IgD-negative memory B cell (primary cell): ENCODE measurements around the gene TOR4A. TPM values are rescaled to one million over a fixed set of nuclear protein-coding genes. Genes with fewer than 3 reads are reported as not detected.

ENCODE experiments used
- H3K27ac Mint-ChIP-seq, 3 donors: one replicate each; pipeline ENCODE4 v1.8.0; 2020 to 2022; ENCODE audit warnings: mild to moderate bottlenecking in 3 of 3, mixed read lengths in 3 of 3, moderate library complexity in 1 of 3
- H3K27me3 Mint-ChIP-seq: one replicate; pipeline ENCODE4 v1.8.0; 2021; ENCODE audit warnings: mixed read lengths
- H3K36me3 Mint-ChIP-seq: one replicate; pipeline ENCODE4 v1.8.0; 2020; ENCODE audit warnings: mild to moderate bottlenecking, mixed read lengths
- H3K4me1 Mint-ChIP-seq, 3 donors: one replicate each; pipeline ENCODE4 v1.8.0; 2020 to 2022; ENCODE audit warnings: mixed read lengths in 3 of 3, mild to moderate bottlenecking in 1 of 3
- H3K4me3 Mint-ChIP-seq, 4 donors: one replicate each; pipeline ENCODE4 v1.8.0; 2020 to 2022; ENCODE audit warnings: mild to moderate bottlenecking in 4 of 4, mixed read lengths in 4 of 4, moderate library complexity in 3 of 4
- H3K9me3 Mint-ChIP-seq, 3 donors: one replicate each; pipeline ENCODE4 v1.8.0; 2020 to 2021; ENCODE audit warnings: mixed read lengths in 3 of 3, mild to moderate bottlenecking in 1 of 3
- polyA plus RNA-seq: library from polyadenylated mRNA; unstranded; fragments of 300-500 nt; fragmentation: Illumina TruSeq; gene quantifications from one replicate; pipeline ENCODE4 v1.2.3, GENCODE V29; 2021

Gene TOR4A
- polyA plus RNA-seq, 1 donor from 2014 or later, result 8.9 TPM

- Mint-ChIP-seq H3K4me3 (peak overlapping the region in 2 of 4 donors; percentile 31 to 87), H3K36me3 (peaks cover 6% of the 10 kb centered on the region), H3K9me3 (no peaks in the 10 kb centered on the region), H3K27ac (peak overlapping the region; percentile 31 to 85 (median 65)), H3K4me1 (peaks cover 28 to 46% (median 43%) of the 10 kb centered on the region in 3 donors), H3K27me3 (no peaks in the 10 kb centered on the region)
Observed at GRCh38 chr9:137270929-137271695, 6.4 kb upstream of the TOR4A start.

- peaks cover 28 to 46% (median 46%) of the 10 kb centered on the region in 3 donors for H3K4me1 Mint-ChIP-seq
- H3K4me3 Mint-ChIP-seq, result peak overlapping the region in 1 of 4 donors; percentile 31
Observed at GRCh38 chr9:137271696-137272076, 5.8 kb upstream of the TOR4A start.

GRCh38 chr9:137272241-137273094, 5.1 kb upstream of the TOR4A start:
- no peaks in the 10 kb centered on the region for H3K9me3 Mint-ChIP-seq
- no peak overlapping the region for H3K4me3 Mint-ChIP-seq
- H3K4me1 Mint-ChIP-seq, result peaks cover 28 to 46% (median 44%) of the 10 kb centered on the region in 3 donors
- H3K27ac Mint-ChIP-seq, result peak overlapping the region in 1 of 3 donors; percentile 65
- no peaks in the 10 kb centered on the region for H3K27me3 Mint-ChIP-seq
- H3K36me3 Mint-ChIP-seq, result peaks cover 6% of the 10 kb centered on the region

More at GRCh38 chr9:137271696-137272076, 5.8 kb upstream of the TOR4A start:
- Mint-ChIP-seq H3K27ac (peak overlapping the region; percentile 31 to 85 (median 65)), H3K9me3 (no peaks in the 10 kb centered on the region), H3K36me3 (peaks cover 6% of the 10 kb centered on the region), H3K27me3 (no peaks in the 10 kb centered on the region)

GRCh38 chr9:137273095-137273490, 4.4 kb upstream of the TOR4A start:
- peak overlapping the region in 1 of 4 donors; percentile 84 for H3K4me3 Mint-ChIP-seq
- peaks cover 22 to 43% (median 39%) of the 10 kb centered on the region in 3 donors for H3K4me1 Mint-ChIP-seq
- no peak overlapping the region for H3K27ac Mint-ChIP-seq
- H3K27me3 Mint-ChIP-seq, result no peaks in the 10 kb centered on the region
- peaks cover 6% of the 10 kb centered on the region for H3K36me3 Mint-ChIP-seq
- H3K9me3 Mint-ChIP-seq, result no peaks in the 10 kb centered on the region

GRCh38 chr9:137273611-137274320, 3.8 kb upstream of the TOR4A start:
- peaks cover 6% of the 10 kb centered on the region for H3K36me3 Mint-ChIP-seq
- peak overlapping the region in 2 of 3 donors; percentile 74 to 76 for H3K27ac Mint-ChIP-seq
- no peaks in the 10 kb centered on the region for H3K27me3 Mint-ChIP-seq
- H3K4me3 Mint-ChIP-seq, result peak overlapping the region in 1 of 4 donors; percentile 84
- H3K9me3 Mint-ChIP-seq, result no peaks in the 10 kb centered on the region
- peaks cover 17 to 40% (median 35%) of the 10 kb centered on the region in 3 donors for H3K4me1 Mint-ChIP-seq

GRCh38 chr9:137275203-137275587, 2.3 kb upstream of the TOR4A start:
- Mint-ChIP-seq H3K9me3 (no peaks in the 10 kb centered on the region), H3K4me3 (peak overlapping the region; percentile 70 to 91 (median 82))

GRCh38 chr9:137275588-137276472, 1.7 kb upstream of the TOR4A start:
- Mint-ChIP-seq H3K27me3 (no peaks in the 10 kb centered on the region), H3K27ac (peak overlapping the region; percentile 36 to 76 (median 54)), H3K4me1 (peaks cover 5 to 31% (median 23%) of the 10 kb centered on the region in 3 donors), H3K9me3 (no peaks in the 10 kb centered on the region), H3K4me3 (peak overlapping the region; percentile 70 to 95 (median 82)), H3K36me3 (peaks cover 3% of the 10 kb centered on the region)

More at GRCh38 chr9:137275203-137275587, 2.3 kb upstream of the TOR4A start:
- H3K27me3 Mint-ChIP-seq, result no peaks in the 10 kb centered on the region
- peak overlapping the region; percentile 36 to 76 (median 74) for H3K27ac Mint-ChIP-seq
- H3K36me3 Mint-ChIP-seq, result peaks cover 3% of the 10 kb centered on the region
- peaks cover 5 to 31% (median 25%) of the 10 kb centered on the region in 3 donors for H3K4me1 Mint-ChIP-seq

GRCh38 chr9:137276473-137277328, 825 bp upstream of the TOR4A start:
- H3K36me3 Mint-ChIP-seq, result no peaks in the 10 kb centered on the region
- H3K4me3 Mint-ChIP-seq, result peak overlapping the region; percentile 77 to 95 (median 88)
- peak overlapping the region; percentile 67 to 92 (median 91) for H3K27ac Mint-ChIP-seq
- peaks cover 5 to 24% (median 16%) of the 10 kb centered on the region in 3 donors for H3K4me1 Mint-ChIP-seq
- no peaks in the 10 kb centered on the region for H3K9me3 Mint-ChIP-seq
- H3K27me3 Mint-ChIP-seq, result no peaks in the 10 kb centered on the region

- peaks cover 12 to 36% (median 24%) of the 10 kb centered on the region in 3 donors for H3K4me1 Mint-ChIP-seq
- no peaks in the 10 kb centered on the region for H3K9me3 Mint-ChIP-seq
- H3K4me3 Mint-ChIP-seq, result peak overlapping the region; percentile 77 to 95 (median 88)
- peak overlapping the region; percentile 53 to 67 (median 67) for H3K27ac Mint-ChIP-seq
- peaks cover 2% of the 10 kb centered on the region for H3K36me3 Mint-ChIP-seq
- no peaks in the 10 kb centered on the region for H3K27me3 Mint-ChIP-seq
Observed at GRCh38 chr9:137278061-137278701, 655 bp downstream of the TOR4A start.

GRCh38 chr9:137278721-137279711, 1.5 kb downstream of the TOR4A start:
- Mint-ChIP-seq H3K36me3 (peaks cover 2% of the 10 kb centered on the region), H3K27me3 (no peaks in the 10 kb centered on the region), H3K27ac (peak overlapping the region in 1 of 3 donors; percentile 64), H3K9me3 (no peaks in the 10 kb centered on the region), H3K4me3 (peak overlapping the region in 2 of 4 donors; percentile 40 to 44), H3K4me1 (peaks cover 12 to 39% (median 24%) of the 10 kb centered on the region in 3 donors)

- Mint-ChIP-seq H3K36me3 (peaks cover 2% of the 10 kb centered on the region), H3K27ac (peak overlapping the region in 2 of 3 donors; percentile 23 to 64), H3K27me3 (no peaks in the 10 kb centered on the region), H3K4me1 (peaks cover 7 to 35% (median 18%) of the 10 kb centered on the region in 3 donors), H3K9me3 (no peaks in the 10 kb centered on the region), H3K4me3 (peak overlapping the region in 3 of 4 donors; percentile 25 to 73 (median 40))
Observed at GRCh38 chr9:137279741-137280473, 2.4 kb downstream of the TOR4A start.
